NB4 (cell line): Measurements from ENCODE around the gene CHRFAM7A.
"Not testable (repeated sequence)": the region's sequence is repeated elsewhere in the genome, so short reads cannot be mapped to it uniquely, and the experiment has no call there.

ENCODE experiments used
- MYC ChIP-seq: IDR thresholded peaks from 2 replicates; pipeline ENCODE4 v1.6.1; 2011; ENCODE audit warnings: low read depth, low read length
- POLR2A ChIP-seq: IDR thresholded peaks from 2 replicates; pipeline ENCODE4 v1.6.1; 2011; ENCODE audit warnings: mild to moderate bottlenecking; ENCODE audit not compliant: insufficient read length; ENCODE audit errors: extremely low read depth
- TF ChIP-seq, protein P1 (sequence below): IDR thresholded peaks from one replicate; pipeline ENCODE4 v1.5.1; 2012; ENCODE audit warnings: low read depth, low read length
- TF ChIP-seq, protein P2 (sequence below): IDR thresholded peaks from 2 replicates; pipeline ENCODE4 v1.6.1; 2011; ENCODE audit warnings: low read depth, low read length

DNA sequence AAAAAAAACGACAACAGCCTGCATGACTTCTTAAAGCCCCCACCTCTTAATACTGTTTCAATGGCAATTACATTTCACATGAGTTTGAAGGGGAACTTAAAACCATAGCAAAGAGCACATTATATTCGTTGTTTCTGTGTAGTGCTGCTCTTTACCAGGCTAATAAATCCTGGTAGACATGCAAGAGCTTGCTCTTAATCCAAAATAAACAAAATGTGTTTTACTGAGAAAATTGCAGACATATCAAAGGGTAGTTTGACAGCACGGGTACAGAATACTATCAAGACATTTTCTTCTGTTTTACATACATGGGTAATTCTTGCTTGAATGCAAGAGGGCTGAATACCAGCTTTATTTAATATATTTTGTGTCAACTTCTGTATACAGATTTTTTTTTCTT lies 45.0 kb upstream of the CHRFAM7A start:
- not testable (repeated sequence) for TF ChIP-seq POLR2A, MYC
- TF ChIP-seq, protein P1, sequence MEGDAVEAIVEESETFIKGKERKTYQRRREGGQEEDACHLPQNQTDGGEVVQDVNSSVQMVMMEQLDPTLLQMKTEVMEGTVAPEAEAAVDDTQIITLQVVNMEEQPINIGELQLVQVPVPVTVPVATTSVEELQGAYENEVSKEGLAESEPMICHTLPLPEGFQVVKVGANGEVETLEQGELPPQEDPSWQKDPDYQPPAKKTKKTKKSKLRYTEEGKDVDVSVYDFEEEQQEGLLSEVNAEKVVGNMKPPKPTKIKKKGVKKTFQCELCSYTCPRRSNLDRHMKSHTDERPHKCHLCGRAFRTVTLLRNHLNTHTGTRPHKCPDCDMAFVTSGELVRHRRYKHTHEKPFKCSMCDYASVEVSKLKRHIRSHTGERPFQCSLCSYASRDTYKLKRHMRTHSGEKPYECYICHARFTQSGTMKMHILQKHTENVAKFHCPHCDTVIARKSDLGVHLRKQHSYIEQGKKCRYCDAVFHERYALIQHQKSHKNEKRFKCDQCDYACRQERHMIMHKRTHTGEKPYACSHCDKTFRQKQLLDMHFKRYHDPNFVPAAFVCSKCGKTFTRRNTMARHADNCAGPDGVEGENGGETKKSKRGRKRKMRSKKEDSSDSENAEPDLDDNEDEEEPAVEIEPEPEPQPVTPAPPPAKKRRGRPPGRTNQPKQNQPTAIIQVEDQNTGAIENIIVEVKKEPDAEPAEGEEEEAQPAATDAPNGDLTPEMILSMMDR: not testable (repeated sequence)
- TF ChIP-seq, protein P2, sequence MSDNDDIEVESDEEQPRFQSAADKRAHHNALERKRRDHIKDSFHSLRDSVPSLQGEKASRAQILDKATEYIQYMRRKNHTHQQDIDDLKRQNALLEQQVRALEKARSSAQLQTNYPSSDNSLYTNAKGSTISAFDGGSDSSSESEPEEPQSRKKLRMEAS: not testable (repeated sequence)
